Retinal pigment epithelial cell (primary cell): ENCODE measurements around the gene ALPG.
A peak's percentile ranks its signal among the peaks of the same experiment; 100 is the strongest.
"Not testable (repeated sequence)": the region's sequence is repeated elsewhere in the genome, so short reads cannot be mapped to it uniquely, and the experiment has no call there.

Experiments used
- DNase-seq: peaks from one replicate; pipeline ENCODE4 v3.0.0-alpha.2; 2010; ENCODE audit warnings: low read depth
- H3K4me3 ChIP-seq: 2 replicates; pipeline ENCODE4 v1.5.1; 2011; ENCODE audit warnings: mild to moderate bottlenecking, low read length, control low read depth, moderate library complexity
- TF ChIP-seq, protein P1 (sequence below): conservative IDR thresholded peaks from 2 replicates; pipeline ENCODE4 v1.5.1; 2011; ENCODE audit warnings: low read depth, low read length, control low read depth, inconsistent platforms

ALPG gene

DNA sequence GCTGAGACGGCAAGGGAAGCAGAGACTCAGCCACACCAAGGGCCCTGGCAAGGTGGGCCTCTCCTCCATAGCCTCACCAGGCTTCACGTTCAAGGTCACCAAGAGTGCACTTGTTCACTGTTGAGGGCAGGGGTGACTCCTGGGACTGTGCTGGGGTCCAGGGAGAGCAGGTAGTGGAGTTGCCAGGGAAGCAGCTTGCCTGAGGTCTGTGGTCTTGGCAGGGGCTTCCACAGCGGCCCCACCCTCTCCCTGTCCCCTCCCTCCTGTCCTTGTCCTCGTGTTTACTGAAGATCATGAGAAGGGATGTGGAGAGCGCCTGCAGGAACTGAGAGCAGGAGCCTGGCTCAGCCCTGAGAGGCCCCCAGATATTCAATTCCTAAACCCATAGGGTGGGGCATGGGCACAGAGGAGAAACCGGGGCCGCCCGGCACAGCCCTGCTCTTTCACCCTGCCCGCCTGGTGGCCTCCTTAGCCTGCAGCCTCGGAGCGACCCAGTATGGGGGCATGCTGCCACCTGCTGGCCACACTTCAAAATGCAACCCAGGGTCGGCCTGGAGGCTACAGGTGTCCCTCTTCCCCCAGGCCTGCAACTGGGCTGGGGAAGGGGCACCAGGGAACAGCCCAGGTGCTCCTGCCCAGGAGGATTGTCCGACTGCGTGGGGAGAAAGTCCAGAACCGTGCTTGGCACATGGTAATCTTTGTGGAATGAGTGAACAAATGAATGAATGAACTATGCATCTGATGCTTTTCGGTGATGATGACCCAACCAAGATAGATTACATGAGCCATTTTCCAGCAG is 33.8 kb downstream of the ALPG start:
- TF ChIP-seq, protein P1, sequence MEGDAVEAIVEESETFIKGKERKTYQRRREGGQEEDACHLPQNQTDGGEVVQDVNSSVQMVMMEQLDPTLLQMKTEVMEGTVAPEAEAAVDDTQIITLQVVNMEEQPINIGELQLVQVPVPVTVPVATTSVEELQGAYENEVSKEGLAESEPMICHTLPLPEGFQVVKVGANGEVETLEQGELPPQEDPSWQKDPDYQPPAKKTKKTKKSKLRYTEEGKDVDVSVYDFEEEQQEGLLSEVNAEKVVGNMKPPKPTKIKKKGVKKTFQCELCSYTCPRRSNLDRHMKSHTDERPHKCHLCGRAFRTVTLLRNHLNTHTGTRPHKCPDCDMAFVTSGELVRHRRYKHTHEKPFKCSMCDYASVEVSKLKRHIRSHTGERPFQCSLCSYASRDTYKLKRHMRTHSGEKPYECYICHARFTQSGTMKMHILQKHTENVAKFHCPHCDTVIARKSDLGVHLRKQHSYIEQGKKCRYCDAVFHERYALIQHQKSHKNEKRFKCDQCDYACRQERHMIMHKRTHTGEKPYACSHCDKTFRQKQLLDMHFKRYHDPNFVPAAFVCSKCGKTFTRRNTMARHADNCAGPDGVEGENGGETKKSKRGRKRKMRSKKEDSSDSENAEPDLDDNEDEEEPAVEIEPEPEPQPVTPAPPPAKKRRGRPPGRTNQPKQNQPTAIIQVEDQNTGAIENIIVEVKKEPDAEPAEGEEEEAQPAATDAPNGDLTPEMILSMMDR, result peak; percentile 78

DNA sequence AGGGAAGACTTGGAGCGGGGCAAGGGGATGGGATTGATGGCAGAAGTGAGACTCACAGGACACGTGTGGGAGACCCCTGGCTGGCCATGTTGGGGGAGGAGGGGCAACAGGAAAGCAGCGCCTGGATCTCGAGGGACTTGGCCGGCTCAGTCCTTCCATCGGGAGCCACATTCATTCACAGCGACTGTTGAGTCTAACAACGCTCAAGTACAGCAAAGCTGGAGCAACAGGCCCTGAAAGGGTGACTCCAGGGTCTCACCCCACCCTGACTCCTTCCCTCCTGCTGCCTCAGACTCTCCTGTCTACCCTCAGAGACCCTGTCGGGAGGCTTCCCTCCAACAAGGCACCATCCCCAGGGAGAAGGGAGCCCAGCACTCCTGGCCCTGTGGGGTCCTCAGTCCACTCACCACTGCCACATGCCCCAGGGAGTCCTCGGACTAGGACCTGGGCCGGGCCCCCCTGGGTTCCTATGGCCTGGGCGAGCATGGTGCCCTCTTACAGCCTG is 34.6 kb downstream of the ALPG start:
- no peak overlapping the region for H3K4me3 ChIP-seq
- DNase-seq, result no peak
- TF ChIP-seq, protein P1, result no peak

More for the DNA sequence above, 33.8 kb downstream of the ALPG start:
- not testable (repeated sequence) for H3K4me3 ChIP-seq, DNase-seq

DNA sequence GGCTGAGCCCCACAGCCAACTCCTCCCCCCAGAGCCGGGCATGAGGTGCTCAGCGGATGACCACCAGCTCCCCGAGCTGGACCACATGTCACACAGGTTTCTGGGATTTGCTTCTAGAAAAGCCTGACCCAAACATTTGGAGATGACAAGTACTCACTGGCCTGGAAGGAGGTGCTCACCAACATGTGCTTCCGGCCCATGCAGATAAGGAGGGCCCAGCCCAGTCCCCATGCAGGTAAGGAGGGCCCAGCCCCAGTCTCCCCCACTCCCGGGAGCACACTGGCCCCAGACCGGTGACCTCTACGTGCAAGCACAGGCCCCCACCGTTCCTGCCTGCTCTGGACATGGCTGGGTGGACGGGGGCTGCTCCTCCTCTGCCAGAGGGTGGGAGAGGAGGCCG is 35.3 kb downstream of the ALPG start:
- not testable (repeated sequence) for DNase-seq, H3K4me3 ChIP-seq

DNA sequence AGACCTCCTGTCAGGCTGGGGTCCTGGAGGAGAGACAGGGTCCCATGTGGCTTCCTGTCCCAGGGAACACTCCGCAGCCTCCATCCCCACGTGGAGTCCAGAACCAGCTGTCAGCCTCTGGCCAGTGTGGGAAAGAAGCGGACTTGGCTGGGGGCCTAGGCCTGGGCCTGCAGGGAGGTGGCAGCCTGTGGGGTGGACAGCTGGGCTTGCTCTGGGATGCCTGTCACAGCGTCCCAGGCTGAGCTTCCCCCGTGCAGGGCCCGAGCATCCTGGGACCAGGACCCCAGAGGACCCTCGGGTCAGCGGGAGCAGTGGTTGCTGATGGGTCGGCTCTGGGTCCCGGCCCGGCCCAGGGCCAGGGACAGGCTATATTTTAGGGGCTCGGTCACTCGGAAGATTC is 35.8 kb downstream of the ALPG start:
- H3K4me3 ChIP-seq, DNase-seq: not testable (repeated sequence)

DNA sequence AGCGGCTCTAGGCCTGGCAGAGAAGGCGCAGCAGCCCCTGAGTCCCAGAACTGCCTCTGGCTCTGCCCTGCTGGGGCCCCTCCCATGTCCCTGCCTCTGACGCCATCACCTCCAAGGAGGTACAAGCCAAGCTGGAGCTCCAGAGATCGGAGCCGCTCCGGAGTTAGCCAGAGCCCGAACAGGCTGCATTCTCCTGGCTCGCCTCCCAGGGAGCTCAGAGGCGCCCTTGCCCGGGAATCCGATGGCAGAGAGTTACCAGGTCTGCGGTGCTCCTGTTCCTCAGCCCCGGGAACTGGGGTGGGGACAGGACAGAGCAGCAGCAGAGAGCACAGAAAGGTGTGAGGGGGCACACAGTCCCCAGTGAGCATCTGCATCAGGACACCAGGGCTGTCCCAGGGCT is 36.4 kb downstream of the ALPG start:
- H3K4me3 ChIP-seq, DNase-seq: not testable (repeated sequence)

DNA sequence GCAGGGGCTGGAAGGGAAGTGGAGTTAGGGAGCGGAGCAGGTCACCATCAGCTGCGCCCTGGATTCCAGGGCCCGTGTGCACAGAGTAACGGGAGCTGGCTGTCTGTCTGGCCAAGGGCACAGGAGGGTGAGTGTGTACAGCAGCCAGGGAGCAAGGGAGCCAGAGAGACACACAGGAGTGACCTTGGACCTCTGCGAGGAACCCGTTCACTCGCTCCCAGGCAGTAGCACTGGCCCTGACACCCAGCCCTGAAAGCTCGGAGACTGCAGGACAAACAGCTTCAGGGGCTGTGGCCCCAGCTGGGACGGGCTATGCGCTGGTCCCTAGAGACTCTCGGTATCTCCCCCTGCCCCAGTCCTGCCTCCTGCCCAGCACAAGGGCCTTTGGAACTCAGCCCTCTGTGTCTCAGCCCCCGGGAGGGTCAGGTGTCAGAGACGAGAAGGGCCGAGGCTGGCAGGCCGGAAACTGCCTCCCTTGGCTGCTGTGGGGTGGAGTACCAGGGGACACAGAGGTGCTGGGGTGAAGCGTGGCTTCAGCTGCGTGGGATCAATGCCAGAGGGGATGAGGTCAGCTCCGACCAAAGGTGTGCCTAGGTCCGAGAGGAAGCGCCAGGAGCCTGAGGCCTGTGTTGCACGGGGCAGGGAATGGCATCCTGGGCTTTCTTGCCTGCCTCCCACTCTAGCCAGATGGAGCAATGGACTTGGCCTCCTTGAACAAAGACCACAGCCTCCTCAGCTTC is 37.2 kb downstream of the ALPG start:
- not testable (repeated sequence) for H3K4me3 ChIP-seq, DNase-seq

DNA sequence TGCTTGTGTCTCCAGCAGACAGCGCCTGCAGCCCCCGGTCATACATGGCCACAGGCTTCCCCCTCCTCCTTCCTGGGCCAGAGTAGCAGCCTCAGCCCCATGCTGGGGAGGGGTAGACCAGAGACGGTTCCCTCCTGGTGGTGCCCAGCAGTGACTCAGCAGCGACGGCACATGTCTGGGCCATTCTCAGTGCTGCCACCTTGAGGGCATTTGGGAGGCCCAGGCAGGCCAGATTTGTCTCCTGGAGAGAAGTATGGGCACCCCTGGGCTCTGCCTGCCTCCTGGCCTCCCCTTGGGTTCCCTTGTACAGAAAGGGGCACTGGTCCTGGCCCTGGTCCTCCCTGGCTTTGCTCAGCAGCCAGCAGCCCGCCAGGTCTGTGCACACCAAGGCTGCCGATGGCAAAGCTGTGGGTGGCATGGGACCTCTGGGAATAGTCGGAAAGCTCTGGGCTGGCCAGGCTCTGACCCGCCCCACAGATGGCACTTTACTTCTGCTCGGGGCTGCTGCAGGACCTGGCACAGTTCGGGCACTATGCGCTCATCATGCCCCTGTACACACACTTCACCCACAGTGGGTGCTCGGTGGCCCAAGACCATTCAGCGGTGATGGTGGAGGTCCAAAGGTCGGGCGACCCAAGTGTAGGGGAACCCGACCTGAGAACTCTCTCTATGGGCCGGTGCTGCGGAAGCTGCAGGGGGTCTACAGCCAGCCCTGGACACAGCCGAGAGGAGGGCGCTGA is 37.9 kb downstream of the ALPG start:
- TF ChIP-seq, protein P1, result peak; percentile 84
- H3K4me3 ChIP-seq, result no peak overlapping the region
- no peak for DNase-seq

DNA sequence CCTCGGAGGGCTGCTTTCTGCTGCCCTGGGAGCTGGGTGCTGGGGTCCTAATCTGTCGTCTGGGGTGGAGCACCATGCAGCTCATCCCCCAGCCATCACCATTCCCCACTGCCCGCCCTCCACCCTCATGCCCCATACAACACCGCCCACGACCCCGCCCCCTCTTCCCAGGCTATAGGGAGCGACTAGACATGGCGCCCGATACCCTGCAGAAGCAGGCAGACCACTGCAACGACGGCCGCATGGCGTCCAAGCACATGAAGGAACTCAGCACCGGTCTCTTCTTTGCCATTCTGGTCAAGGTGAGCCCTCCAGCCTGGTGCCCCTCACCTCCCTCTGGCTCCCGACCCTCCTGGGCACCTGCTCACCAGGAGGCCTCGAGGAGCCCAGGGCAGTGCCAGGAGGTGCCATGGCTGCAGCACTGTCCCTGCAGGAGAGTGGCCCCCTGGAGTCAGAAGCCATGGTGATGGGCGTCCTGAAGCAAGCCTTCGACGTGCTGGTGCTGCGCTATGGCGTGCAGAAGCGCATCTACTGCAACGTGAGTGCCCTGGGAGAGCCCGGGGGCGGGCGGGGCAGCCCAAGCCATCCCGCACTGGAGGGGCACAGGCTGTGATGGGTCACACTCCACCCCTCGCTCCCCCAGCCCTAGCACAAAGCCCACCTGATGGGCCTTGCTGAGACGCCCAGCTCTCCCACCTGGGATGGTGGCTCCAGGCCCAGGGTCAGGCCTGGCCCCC is 38.7 kb downstream of the ALPG start:
- DNase-seq, H3K4me3 ChIP-seq: not testable (repeated sequence)

DNA sequence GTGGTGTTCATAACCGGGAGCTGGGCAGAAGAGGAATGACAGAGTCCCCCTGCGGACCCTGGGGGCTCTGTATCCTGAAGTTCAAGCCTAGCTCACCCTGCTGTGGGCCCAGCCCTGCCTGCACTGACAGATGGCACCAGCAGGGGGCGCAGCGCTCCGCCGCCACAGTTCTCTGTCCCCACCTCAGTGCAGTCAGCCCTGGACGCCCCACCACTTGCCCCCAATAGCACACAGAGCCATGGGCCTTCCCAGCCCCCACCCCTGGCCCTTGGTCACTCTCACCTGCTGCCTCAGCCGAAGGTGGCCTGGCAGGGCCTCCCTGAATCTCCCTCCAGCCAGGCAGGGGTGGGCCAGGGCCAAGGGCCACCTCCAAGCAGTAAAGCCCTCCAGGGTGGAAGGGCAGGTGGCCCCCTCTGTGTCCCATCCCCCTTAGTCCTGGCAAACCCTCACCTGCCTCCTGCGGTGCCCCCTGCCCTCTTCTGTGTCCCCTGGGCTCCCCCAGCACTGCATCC is 39.7 kb downstream of the ALPG start:
- DNase-seq, H3K4me3 ChIP-seq: not testable (repeated sequence)
